NCI-H2196 (cell line): Measurements from ENCODE around the gene CDH23.
A peak's percentile ranks its signal among the peaks of the same experiment; 100 is the strongest.

ENCODE experiments used
- DNase-seq: peaks from one replicate; lab custom pipeline; 2025; ENCODE audit not compliant: unreplicated experiment; lab: John Stamatoyannopoulos, UW

Gene CDH23

DNA sequence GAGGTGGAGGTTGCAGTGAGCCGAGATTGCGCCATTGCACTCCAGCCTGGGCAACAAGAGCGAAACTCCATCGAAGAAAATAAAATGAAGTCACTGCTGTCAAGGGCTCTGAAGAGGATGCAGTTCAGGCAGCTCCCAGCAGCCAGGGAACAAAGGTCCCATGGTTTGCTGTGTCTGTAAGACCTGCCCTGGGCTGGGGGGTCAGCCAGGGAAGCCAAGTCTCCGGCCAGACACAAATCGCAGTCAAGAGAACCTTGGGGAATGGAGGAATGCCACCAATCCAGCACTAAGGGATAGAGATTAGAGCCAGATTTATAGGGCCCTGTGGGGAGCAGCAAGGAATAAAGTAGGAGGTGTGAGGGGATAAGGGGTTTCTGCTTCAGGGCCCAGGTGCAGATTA lies 405.5 kb downstream of the CDH23 start:
- no peak for DNase-seq

DNA sequence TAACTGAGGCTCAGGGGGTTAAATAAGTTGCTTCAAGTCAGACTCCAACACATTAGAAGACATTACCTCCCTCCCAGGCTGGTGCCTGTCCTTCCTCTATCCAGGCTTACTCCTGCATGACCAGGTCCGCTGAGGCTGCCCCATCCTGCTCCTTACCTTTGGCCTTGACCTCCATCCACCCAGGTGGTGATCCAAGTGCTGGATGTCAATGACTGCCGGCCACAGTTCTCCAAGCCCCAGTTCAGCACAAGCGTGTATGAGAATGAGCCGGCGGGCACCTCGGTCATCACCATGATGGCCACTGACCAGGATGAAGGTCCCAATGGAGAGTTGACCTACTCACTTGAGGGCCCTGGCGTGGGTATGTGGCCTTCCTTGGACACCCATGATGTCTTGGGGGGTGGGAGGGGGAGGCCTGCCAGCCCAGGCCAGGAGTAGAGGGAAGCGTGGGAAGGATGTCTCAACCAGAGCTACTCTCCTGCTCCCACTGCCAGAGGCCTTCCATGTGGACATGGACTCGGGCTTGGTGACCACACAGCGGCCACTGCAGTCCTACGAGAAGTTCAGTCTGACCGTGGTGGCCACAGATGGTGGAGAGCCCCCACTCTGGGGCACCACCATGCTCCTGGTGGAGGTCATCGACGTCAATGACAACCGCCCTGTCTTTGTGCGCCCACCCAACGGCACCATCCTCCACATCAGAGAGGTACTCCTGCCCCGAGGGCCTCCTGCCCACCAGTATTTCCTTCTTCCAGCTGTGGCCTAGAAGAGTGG lies 406.2 kb downstream of the CDH23 start:
- DNase-seq, result no peak

DNA sequence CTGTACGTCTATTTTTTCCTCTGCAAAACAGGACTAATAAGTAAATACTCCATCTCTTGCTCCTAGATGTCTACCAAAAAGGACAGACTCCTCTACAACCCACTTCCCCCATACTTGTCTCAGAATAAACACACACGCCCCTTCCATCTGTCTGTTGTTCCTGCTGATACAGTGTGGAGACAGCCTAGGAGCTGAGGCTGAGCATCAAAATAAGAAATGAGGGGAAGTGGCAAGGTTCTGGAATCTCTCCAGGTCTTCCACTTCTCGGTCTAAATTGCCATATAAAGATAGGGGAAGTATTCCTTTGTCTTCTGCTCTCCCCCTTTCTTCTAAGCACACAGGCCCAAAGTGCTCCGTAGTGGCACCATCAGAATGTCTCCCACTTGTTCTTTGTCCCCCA lies 407.4 kb downstream of the CDH23 start:
- DNase-seq, result no peak

DNA sequence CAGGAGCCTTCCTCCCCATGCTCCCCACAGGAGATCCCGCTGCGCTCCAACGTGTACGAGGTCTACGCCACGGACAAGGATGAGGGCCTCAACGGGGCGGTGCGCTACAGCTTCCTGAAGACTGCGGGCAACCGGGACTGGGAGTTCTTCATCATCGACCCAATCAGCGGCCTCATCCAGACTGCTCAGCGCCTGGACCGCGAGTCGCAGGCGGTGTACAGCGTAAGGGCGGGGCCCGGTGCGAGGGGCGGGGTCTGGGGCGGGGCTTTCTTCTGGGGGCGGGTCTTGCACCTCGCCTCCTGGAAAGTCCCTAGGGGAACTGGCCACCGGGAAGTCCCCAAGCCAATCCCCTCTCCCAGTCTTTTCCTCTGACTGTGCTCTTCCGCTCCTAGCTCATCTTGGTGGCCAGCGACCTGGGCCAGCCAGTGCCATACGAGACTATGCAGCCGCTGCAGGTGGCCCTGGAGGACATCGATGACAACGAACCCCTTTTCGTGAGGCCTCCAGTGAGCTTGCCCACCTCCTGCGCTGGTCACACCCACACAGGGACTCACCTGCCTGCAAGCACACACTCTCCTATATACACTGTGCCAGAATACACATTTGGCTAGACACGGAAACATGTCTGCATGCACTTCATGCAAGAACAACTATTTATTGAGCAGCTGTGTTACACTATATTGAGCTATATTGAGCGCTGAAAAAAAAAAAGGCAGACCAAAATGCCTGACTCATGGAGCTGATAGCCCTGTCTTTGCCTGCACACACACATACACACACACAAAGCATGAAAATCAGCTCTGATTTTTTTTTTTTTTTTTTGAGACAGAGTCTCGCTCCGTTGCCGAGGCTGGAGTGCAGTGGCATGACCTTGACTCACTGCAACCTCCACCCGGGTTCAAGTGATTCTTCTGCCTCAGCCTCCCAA lies 409.3 kb downstream of the CDH23 start:
- DNase-seq, result no peak

DNA sequence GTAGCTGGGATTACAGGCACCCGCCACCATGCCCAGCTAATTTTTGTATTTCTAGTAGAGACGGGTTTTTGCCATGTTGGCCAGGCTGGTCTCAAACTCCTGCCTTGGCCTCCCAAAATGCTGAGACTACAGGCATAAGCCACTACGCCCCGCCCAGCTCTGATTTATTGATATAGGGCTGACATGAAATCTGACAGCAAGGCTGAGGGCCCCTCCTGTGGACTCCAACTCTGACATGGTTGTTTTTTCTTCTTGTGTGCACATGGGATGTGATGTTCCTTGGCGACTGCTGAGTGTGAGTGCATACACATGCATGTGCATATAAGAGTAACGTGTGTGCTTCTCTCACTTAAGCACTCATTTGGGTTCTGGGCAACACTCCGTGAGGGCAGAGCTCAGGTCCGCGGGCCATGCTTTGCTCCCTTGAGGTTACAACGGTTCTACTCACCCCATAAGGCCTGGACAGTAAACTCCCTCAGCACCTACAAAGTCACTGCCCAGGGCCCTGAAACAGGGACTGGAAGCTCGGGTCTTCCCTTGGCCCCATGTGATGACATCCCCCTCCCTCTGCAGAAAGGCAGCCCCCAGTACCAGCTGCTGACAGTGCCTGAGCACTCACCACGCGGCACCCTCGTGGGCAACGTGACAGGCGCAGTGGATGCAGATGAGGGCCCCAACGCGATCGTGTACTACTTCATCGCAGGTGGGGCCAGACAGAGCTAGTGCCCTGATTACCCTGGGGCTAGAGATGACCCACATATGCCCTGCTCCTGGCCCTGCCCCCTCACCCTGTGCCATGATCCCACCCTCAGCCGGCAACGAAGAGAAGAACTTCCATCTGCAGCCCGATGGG lies 410.2 kb downstream of the CDH23 start:
- no peak for DNase-seq

DNA sequence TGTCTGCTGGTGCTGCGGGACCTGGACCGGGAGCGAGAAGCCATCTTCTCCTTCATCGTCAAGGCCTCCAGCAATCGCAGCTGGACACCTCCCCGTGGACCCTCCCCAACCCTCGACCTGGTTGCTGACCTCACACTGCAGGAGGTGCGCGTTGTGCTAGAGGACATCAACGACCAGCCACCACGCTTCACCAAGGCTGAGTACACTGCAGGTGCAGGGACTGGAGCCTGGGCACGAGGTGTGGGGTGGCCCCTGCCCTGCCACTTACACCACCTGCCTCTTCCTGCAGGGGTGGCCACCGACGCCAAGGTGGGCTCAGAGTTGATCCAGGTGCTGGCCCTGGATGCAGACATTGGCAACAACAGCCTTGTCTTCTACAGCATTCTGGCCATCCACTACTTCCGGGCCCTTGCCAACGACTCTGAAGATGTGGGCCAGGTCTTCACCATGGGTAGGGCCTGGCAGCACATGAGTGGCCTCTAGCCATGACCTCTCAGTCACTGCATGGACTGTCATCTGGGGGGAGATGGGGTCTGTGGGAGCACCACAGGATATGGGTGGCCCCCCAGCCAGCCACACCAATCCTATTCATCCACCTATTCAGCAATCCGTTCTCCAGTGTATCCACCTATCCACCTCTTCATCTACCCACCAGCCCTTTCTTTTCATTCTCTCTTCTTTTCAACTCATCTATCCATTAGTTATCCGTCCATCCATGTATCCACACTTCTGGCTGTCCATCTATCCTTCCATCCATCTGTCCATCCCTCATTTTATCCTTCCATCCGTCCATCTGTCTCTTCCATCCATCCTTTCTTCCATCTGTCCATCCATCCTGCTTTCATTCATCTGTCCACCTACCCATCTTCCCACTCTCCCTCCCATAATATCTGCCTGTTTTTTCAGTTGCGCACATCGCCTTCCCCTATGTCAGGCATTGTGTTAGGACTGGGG lies 411.1 kb downstream of the CDH23 start:
- no peak for DNase-seq

DNA sequence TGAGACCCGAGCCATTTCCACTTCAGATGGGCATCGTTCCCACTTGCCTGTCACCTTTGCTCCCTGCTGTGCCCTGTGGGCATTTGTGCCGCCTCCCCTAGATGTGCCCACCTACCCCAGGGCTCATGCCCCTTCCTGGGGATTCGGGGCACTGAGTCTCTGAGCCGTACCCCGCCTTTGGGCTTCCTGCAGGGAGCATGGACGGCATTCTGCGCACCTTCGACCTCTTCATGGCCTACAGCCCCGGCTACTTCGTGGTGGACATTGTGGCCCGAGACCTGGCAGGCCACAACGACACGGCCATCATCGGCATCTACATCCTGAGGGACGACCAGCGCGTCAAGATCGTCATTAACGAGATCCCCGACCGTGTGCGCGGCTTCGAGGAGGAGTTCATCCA lies 412.9 kb downstream of the CDH23 start:
- DNase-seq, result no peak

DNA sequence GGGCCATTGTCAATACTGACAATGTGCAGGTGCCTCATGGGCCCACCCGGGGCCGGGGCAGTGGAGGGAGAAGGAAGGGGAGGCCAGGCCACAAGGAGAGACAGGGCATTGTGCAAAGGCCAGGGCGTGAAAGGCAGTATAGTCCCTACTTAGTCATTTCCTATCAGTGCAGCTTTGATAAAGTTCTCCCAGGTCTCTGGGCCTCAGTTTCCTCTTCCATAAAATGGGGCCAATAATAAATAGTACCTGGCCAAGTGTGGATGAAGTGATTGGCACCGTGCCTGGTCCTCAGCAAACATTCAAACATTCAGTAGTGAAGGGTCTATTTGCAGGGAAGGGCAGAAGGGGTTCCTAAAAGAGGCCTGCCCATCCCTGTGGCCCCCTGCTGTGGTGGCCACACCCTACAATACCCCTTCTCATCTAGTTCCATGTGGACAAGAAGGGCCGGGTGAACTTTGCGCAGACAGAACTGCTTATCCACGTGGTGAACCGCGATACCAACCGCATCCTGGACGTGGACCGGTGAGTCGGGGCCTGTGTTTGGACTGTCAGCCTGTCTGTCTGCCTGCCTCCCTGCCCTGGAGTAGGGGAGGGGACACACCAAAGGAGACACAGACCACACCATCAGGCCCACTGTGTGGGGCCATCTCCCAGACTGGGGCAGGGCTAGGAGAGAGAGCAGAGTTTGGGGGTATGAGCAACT lies 413.5 kb downstream of the CDH23 start:
- DNase-seq, result no peak

DNA sequence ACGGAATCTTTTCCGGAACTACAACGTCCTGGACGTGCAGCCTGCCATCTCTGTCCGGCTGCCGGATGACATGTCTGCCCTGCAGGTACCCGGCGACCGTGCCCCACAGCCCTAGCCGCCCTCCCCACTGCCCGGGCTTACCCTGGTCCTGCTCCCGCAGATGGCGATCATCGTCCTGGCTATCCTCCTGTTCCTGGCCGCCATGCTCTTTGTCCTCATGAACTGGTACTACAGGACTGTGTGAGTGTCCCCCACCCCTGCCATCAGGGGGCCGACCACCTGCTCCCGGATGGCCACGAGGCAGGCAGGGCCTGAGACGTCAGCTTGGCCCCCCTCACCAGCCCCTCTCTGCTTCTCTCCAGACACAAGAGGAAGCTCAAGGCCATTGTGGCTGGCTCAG lies 414.6 kb downstream of the CDH23 start:
- DNase-seq, result no peak

- DNase-seq, result peak; percentile 7
These were observed 415.5 kb downstream of the CDH23 start for GRCh38 chr10:71812016-71812912.

DNA sequence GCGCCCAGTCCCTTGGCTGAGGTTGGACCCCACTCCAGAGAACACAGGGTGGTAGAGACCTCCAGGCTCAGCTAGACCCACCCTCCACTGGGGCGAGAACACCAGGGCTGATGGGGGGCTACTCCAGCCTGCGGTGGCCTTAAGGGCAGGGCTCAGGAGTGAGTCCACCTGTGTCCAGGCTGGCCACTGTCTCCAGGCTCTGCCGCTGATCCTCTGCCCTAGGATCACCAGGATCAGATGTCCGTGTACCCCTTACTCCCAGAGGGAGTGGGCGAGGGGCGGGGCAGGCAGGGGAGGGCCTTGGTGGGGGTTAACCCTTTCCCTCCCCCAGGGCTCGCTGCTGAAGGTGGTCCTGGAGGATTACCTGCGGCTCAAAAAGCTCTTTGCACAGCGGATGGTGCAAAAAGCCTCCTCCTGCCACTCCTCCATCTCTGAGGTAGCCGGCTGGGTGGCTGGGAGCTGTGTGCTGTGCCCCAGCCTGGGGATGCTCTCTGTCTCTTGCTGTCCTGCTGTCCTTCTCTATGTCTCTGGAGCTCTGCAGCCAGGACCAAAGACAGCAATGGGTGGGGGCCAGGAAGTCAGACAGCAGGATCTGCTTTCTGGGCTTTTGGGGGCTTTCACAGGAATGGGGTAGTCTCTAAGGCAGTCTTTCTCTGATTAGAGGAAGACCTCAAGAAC lies 416.3 kb downstream of the CDH23 start:
- DNase-seq, result no peak

GRCh38 chr10:71814922-71815411 lies 418.2 kb downstream of the CDH23 start:
- DNase-seq, result no peak

DNA sequence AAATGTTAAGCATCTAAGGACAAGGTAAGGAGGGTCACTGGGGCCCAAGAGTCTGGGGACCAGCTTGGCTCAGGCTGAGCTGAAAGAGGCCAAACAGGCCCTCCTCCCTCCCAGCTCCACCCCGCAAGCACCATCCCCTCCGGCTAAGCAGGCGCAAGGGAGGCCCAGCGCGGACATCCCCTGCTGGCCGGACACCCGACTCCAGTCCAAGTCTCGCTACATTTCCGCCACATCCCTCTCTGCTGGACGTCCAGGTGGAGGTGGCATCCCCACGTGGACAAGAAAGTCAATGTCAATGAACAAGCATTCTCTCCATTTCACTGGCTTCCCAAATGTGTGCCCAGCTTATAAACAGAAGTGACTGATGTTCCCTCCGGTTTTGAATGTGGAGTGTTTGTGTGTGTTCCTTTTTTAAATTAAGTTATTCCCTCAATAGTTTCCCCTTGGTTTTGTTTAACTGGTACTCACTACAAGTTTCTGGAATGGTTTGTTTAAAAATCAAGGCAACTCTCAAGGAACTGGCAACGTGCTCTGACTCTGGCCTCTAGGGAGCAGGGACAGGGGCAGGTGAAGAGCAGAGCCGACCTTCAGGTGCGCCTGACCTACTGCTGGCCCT lies 418.9 kb downstream of the CDH23 start:
- no peak for DNase-seq

DNA sequence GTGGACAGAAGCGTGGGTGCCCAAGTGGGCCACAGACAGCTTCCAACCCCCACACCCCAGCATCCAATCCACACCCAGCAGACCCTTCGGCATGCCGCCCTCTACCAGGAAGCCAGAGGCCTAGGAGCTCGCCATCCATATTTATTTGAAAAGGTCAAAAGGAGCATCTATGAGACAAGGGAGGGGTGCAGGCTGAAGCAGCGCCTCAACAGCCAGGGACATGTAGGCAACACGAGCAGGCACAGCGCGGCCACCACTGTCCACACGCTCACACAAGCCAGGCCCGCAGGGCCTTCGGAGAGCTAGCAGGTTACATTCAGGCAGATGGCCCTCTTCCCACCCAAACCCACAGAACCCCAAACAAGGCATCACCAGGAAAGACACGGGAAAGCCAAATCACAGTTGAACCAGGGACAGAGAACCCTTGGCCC lies 419.7 kb downstream of the CDH23 start:
- DNase-seq, result no peak

DNA sequence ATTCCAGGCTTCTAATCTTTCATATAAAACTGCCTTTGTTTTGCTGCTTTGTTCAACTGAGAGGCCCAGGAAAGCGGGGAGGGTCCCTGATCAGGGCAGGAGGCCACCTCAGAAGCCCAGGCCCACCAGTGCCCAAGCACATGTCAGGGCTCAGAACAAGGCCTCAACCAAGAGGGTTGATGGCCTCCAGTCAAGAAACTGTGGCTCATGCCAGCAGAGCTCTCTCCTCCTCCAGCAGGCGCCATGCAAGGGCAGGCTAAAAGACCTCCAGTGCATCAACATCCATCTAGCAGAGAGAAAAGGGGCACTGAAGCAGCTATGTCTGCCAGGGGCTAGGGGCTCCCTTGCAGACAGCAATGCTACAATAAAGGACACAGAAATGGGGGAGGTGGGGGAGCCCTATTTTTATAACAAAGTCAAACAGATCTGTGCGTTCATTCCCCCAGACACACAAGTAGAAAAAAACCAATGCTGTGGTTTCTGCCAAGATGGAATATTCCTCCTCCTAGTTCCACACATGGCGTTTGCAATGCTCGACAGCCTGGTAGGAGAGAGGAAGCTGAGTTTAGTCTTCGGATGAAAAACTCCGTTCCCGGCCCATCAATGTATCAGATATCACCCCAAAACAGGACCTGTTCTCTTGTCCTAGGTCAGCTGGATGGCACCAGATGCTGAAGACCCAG lies 420.4 kb downstream of the CDH23 start:
- DNase-seq, result no peak

DNA sequence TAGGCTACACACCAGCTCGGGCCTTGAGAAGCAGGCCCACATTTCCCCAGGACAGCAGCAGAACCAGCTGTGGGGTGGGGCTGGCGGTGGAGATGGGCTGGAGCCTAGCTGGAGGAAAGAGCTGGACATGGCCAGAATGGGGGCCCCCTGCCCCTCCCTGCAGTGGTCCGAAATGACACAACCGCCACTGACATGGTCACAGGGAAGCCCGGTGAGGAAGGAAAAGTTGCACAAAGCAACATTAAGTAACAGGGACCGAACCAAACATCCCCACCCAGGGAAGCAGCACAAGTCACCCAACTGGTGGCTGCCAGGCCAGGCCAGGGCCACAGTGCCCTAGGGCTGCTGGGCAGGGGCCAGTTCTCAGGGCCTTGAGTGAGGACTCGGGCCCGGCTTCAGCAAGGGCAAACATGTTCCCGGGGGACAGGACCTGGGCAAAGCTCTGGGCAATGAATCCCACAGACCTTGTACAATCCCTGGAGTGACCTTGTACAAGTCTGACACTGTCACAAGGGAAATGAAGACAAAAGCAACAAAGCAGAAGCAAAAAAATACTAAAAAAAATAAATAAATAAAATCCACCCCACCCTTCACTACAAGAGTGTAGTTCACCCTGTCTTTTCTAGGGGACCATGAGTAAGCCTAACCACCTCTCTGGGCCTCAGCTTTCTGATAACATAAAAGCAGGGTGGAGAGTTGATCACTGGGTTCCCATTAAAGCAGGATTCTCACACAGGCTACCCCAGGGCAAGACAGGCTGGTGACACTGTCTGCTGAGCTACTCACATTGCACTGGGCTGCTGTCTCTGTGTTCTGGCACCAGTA lies 421.3 kb downstream of the CDH23 start:
- no peak for DNase-seq
